Measurements from ENCODE around the gene BOLA3. TPM values are rescaled to one million over a fixed set of nuclear protein-coding genes. Genes with fewer than 3 reads are reported as not detected.
"Not testable (repeated sequence)": the region's sequence is repeated elsewhere in the genome, so short reads cannot be mapped to it uniquely, and the experiment has no call there.

The BOLA3 gene
- total RNA-seq, 1 donor from 2014 or later, result 48.8 TPM

DNA sequence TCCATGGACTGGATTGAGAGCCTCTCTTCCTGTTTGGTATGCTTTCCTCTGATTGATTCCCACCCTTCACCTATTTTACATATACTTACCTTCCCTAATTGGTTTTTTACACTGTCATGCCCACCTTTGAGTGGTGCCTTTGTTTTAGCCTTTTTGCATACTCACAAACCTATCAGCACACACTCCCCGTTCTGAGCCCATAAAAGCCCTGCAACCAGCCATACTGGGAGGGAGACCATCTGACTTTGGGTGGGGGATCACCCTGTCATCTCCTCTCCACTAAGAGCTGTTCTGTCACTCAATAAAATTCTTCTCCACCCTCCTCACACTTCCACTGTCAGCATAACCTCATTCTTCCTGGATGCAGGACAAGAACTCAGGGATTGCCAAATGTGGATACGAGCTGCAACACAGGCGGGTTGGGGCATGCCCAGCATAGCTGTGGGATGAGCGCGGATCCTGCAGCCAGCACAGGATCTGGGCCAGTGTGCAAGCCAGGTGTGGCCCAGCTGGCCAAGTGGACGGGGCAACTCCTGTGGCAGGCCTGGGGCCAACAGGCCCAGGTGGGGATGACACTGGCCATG is 40.4 kb upstream of the BOLA3 start:
- peaks cover 3% of the 10 kb centered on the region for H3K36me3 Mint-ChIP-seq (ENCODE audit: low read depth, unreplicated experiment)
- TF ChIP-seq EZH2 (IDR thresholded peaks at IDR 0.05; ENCODE audit: insufficient read depth, low read length), result no peak
- TF ChIP-seq, protein P1, sequence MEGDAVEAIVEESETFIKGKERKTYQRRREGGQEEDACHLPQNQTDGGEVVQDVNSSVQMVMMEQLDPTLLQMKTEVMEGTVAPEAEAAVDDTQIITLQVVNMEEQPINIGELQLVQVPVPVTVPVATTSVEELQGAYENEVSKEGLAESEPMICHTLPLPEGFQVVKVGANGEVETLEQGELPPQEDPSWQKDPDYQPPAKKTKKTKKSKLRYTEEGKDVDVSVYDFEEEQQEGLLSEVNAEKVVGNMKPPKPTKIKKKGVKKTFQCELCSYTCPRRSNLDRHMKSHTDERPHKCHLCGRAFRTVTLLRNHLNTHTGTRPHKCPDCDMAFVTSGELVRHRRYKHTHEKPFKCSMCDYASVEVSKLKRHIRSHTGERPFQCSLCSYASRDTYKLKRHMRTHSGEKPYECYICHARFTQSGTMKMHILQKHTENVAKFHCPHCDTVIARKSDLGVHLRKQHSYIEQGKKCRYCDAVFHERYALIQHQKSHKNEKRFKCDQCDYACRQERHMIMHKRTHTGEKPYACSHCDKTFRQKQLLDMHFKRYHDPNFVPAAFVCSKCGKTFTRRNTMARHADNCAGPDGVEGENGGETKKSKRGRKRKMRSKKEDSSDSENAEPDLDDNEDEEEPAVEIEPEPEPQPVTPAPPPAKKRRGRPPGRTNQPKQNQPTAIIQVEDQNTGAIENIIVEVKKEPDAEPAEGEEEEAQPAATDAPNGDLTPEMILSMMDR (IDR thresholded peaks at IDR 0.05; ENCODE audit: insufficient read depth, low read depth, low read length), result no peak
- Histone ChIP-seq H3K27me3 (ENCODE audit: insufficient read depth, low read length) (peaks cover 6% of the 10 kb centered on the region), H3K9ac (ENCODE audit: low read length) (no peak overlapping the region), H3K9me3 (ENCODE audit: insufficient read depth, low read depth, low read length) (no peaks in the 10 kb centered on the region), H3K4me1 (ENCODE audit: insufficient read depth, low read length) (no peaks in the 10 kb centered on the region), H3K4me2 (ENCODE audit: low read length) (no peak overlapping the region), H3K79me2 (ENCODE audit: insufficient read depth, low read length) (no peaks in the 10 kb centered on the region), H3K36me3 (ENCODE audit: insufficient read depth, low read length) (no peaks in the 10 kb centered on the region), H3K4me3 (ENCODE audit: insufficient read depth, low read depth, low read length) (no peak overlapping the region), H4K20me1 (ENCODE audit: insufficient read depth, low read length) (no peaks in the 10 kb centered on the region), H2AFZ (ENCODE audit: low read depth, low read length) (peak overlapping the region; percentile 48), H3K27ac (ENCODE audit: low read depth, low read length) (no peak overlapping the region)
- peak overlapping the region; percentile 52 for H3K4me3 Mint-ChIP-seq (ENCODE audit: unreplicated experiment)
- peaks cover 8% of the 10 kb centered on the region for H3K27me3 Mint-ChIP-seq (ENCODE audit: low read depth, unreplicated experiment)
- peaks cover 8% of the 10 kb centered on the region for H3K4me1 Mint-ChIP-seq (ENCODE audit: low read depth, unreplicated experiment)
- FAIRE-seq, result no peak
- H3K9me3 Mint-ChIP-seq (ENCODE audit: unreplicated experiment), result no peaks in the 10 kb centered on the region
- peak overlapping the region; percentile 91 for H3K27ac Mint-ChIP-seq (ENCODE audit: unreplicated experiment)
- peak; percentile 70 for DNase-seq (ENCODE audit: low read depth)

GRCh38 chr2:74186706-74187105 is 39.0 kb upstream of the BOLA3 start:
- H3K36me3 ChIP-seq (ENCODE audit: insufficient read depth, low read length), result not testable (repeated sequence)

DNA sequence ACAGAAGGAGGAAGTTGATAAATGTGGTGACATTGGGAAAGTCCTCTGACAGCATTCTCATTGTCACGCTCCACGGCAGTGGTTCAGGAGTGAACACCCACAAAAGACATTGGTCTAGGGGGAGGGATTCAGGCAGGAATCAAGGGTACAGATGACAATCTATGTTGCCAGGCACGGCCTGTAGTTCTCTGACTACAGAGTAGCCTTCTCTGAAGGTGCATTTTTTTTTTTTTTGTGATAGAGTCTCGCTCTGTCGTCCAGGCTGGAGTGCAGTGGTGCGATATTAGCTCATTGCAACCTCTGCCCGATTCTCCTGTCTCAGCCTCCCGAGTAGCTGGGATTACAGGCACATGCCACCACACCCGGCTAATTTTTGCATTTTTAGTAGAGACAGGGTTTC is 38.3 kb upstream of the BOLA3 start:
- no peaks in the 10 kb centered on the region for H3K27me3 ChIP-seq (ENCODE audit: insufficient read depth, low read length)
- H3K4me1 ChIP-seq (ENCODE audit: insufficient read depth, low read length), result no peaks in the 10 kb centered on the region
- no peak for FAIRE-seq
- Mint-ChIP-seq H3K36me3 (ENCODE audit: low read depth, unreplicated experiment) (peaks cover 2% of the 10 kb centered on the region), H3K9me3 (ENCODE audit: unreplicated experiment) (no peaks in the 10 kb centered on the region), H3K4me1 (ENCODE audit: low read depth, unreplicated experiment) (peaks cover 8% of the 10 kb centered on the region), H3K27me3 (ENCODE audit: low read depth, unreplicated experiment) (peaks cover 8% of the 10 kb centered on the region), H3K27ac (ENCODE audit: unreplicated experiment) (no peak overlapping the region), H3K4me3 (ENCODE audit: unreplicated experiment) (no peak overlapping the region)
- H3K9ac ChIP-seq (ENCODE audit: low read length), result no peak overlapping the region
- H3K4me3 ChIP-seq (ENCODE audit: insufficient read depth, low read depth, low read length), result no peak overlapping the region
- H3K27ac ChIP-seq (ENCODE audit: low read depth, low read length), result no peak overlapping the region
- H3K36me3 ChIP-seq (ENCODE audit: insufficient read depth, low read length), result no peaks in the 10 kb centered on the region
- no peaks in the 10 kb centered on the region for H4K20me1 ChIP-seq (ENCODE audit: insufficient read depth, low read length)
- no peaks in the 10 kb centered on the region for H3K9me3 ChIP-seq (ENCODE audit: insufficient read depth, low read depth, low read length)
- H3K79me2 ChIP-seq (ENCODE audit: insufficient read depth, low read length), result no peaks in the 10 kb centered on the region
- TF ChIP-seq, protein P1 (IDR thresholded peaks at IDR 0.05; ENCODE audit: insufficient read depth, low read depth, low read length), result no peak
- no peak for TF ChIP-seq EZH2 (IDR thresholded peaks at IDR 0.05; ENCODE audit: insufficient read depth, low read length)
- no peak overlapping the region for H3K4me2 ChIP-seq (ENCODE audit: low read length)
- H2AFZ ChIP-seq (ENCODE audit: low read depth, low read length), result no peak overlapping the region
- DNase-seq (ENCODE audit: low read depth), result no peak

More at GRCh38 chr2:74186706-74187105, 39.0 kb upstream of the BOLA3 start:
- H3K79me2 ChIP-seq (ENCODE audit: insufficient read depth, low read length); H3K4me3 ChIP-seq (ENCODE audit: insufficient read depth, low read depth, low read length); H3K27me3 Mint-ChIP-seq (ENCODE audit: low read depth, unreplicated experiment); H3K4me3 Mint-ChIP-seq (ENCODE audit: unreplicated experiment); H4K20me1 ChIP-seq (ENCODE audit: insufficient read depth, low read length); H3K36me3 Mint-ChIP-seq (ENCODE audit: low read depth, unreplicated experiment); H3K9me3 Mint-ChIP-seq (ENCODE audit: unreplicated experiment); H3K4me1 ChIP-seq (ENCODE audit: insufficient read depth, low read length); H2AFZ ChIP-seq (ENCODE audit: low read depth, low read length); H3K9me3 ChIP-seq (ENCODE audit: insufficient read depth, low read depth, low read length); H3K27me3 ChIP-seq (ENCODE audit: insufficient read depth, low read length); H3K4me1 Mint-ChIP-seq (ENCODE audit: low read depth, unreplicated experiment); H3K9ac ChIP-seq (ENCODE audit: low read length); FAIRE-seq; H3K4me2 ChIP-seq (ENCODE audit: low read length); DNase-seq (ENCODE audit: low read depth); H3K27ac ChIP-seq (ENCODE audit: low read depth, low read length): not testable (repeated sequence)
- H3K27ac Mint-ChIP-seq (ENCODE audit: unreplicated experiment), result peak overlapping the region; percentile 53
